Activated T-cell treated with anti-CD3 and anti-CD28 coated beads, Interleukin-2, amount 50 U/mL, for 24 hours (primary cell): ENCODE data around the gene TNIK.

Experiments used
- DNase-seq: peaks from one replicate; pipeline ENCODE4 v3.0.0-alpha.2; 2020
- H3K27ac Mint-ChIP-seq: 2 replicates; pipeline ENCODE4 v1.8.0; 2020; ENCODE audit warnings: mild to moderate bottlenecking, mixed read lengths
- H3K27me3 Mint-ChIP-seq: 2 replicates; pipeline ENCODE4 v1.8.0; 2020; ENCODE audit warnings: mixed read lengths
- H3K36me3 Mint-ChIP-seq: 2 replicates; pipeline ENCODE4 v1.8.0; 2020; ENCODE audit warnings: low read depth, mixed read lengths
- H3K4me1 Mint-ChIP-seq: 2 replicates; pipeline ENCODE4 v1.8.0; 2020; ENCODE audit warnings: low read depth, mixed read lengths
- H3K4me3 Mint-ChIP-seq: 2 replicates; pipeline ENCODE4 v1.8.0; 2020; ENCODE audit warnings: mild to moderate bottlenecking, moderate library complexity, mixed read lengths
- H3K9me3 Mint-ChIP-seq: 2 replicates; pipeline ENCODE4 v1.8.0; 2020; ENCODE audit warnings: mixed read lengths

TNIK gene

GRCh38 chr3:171178714-171179113 is 281.5 kb downstream of the TNIK start:
- Mint-ChIP-seq H3K27me3 (no peaks in the 10 kb centered on the region), H3K4me1 (peaks cover 45% of the 10 kb centered on the region), H3K9me3 (no peaks in the 10 kb centered on the region), H3K36me3 (peaks cover 46% of the 10 kb centered on the region), H3K4me3 (no peak overlapping the region), H3K27ac (peak overlapping the region; percentile 78)
- no peak for DNase-seq

GRCh38 chr3:171177553-171177952 is 282.7 kb downstream of the TNIK start:
- Mint-ChIP-seq H3K4me3 (no peak overlapping the region), H3K36me3 (peaks cover 47% of the 10 kb centered on the region), H3K27ac (no peak overlapping the region), H3K27me3 (no peaks in the 10 kb centered on the region), H3K4me1 (peaks cover 42% of the 10 kb centered on the region), H3K9me3 (no peaks in the 10 kb centered on the region)
- DNase-seq = no peak

- Mint-ChIP-seq H3K9me3 (no peaks in the 10 kb centered on the region), H3K4me3 (no peak overlapping the region), H3K4me1 (peaks cover 42% of the 10 kb centered on the region), H3K27me3 (no peaks in the 10 kb centered on the region), H3K27ac (no peak overlapping the region), H3K36me3 (peaks cover 51% of the 10 kb centered on the region)
- no peak for DNase-seq
These were observed 283.1 kb downstream of the TNIK start for GRCh38 chr3:171177056-171177455.

- no peak overlapping the region for H3K27ac Mint-ChIP-seq
- no peaks in the 10 kb centered on the region for H3K27me3 Mint-ChIP-seq
- no peaks in the 10 kb centered on the region for H3K9me3 Mint-ChIP-seq
- H3K36me3 Mint-ChIP-seq = peaks cover 57% of the 10 kb centered on the region
- no peak for DNase-seq
- peaks cover 42% of the 10 kb centered on the region for H3K4me1 Mint-ChIP-seq
- no peak overlapping the region for H3K4me3 Mint-ChIP-seq
These were observed 283.8 kb downstream of the TNIK start for GRCh38 chr3:171176244-171176933.

- no peaks in the 10 kb centered on the region for H3K9me3 Mint-ChIP-seq
- peaks cover 60% of the 10 kb centered on the region for H3K36me3 Mint-ChIP-seq
- no peaks in the 10 kb centered on the region for H3K27me3 Mint-ChIP-seq
- peaks cover 42% of the 10 kb centered on the region for H3K4me1 Mint-ChIP-seq
- no peak for DNase-seq
- H3K4me3 Mint-ChIP-seq = no peak overlapping the region
- no peak overlapping the region for H3K27ac Mint-ChIP-seq
These were observed 284.4 kb downstream of the TNIK start for GRCh38 chr3:171175741-171176234.

GRCh38 chr3:171173736-171174135 is 286.5 kb downstream of the TNIK start:
- H3K4me3 Mint-ChIP-seq = no peak overlapping the region
- H3K27ac Mint-ChIP-seq = no peak overlapping the region
- H3K4me1 Mint-ChIP-seq = peaks cover 30% of the 10 kb centered on the region
- H3K27me3 Mint-ChIP-seq = no peaks in the 10 kb centered on the region
- no peaks in the 10 kb centered on the region for H3K9me3 Mint-ChIP-seq
- DNase-seq = no peak
- peaks cover 64% of the 10 kb centered on the region for H3K36me3 Mint-ChIP-seq

- no peak overlapping the region for H3K4me3 Mint-ChIP-seq
- H3K36me3 Mint-ChIP-seq = peaks cover 67% of the 10 kb centered on the region
These were observed 288.1 kb downstream of the TNIK start for GRCh38 chr3:171172070-171172469.

GRCh38 chr3:171169866-171170265 is 290.3 kb downstream of the TNIK start:
- H3K36me3 Mint-ChIP-seq = peaks cover 71% of the 10 kb centered on the region
- peaks cover 3% of the 10 kb centered on the region for H3K9me3 Mint-ChIP-seq
- H3K27me3 Mint-ChIP-seq = no peaks in the 10 kb centered on the region
- no peak overlapping the region for H3K27ac Mint-ChIP-seq
- H3K4me3 Mint-ChIP-seq = no peak overlapping the region
- H3K4me1 Mint-ChIP-seq = peaks cover 29% of the 10 kb centered on the region
- DNase-seq = no peak

More at GRCh38 chr3:171172070-171172469, 288.1 kb downstream of the TNIK start:
- Mint-ChIP-seq H3K27me3 (no peaks in the 10 kb centered on the region), H3K27ac (no peak overlapping the region), H3K4me1 (peaks cover 21% of the 10 kb centered on the region), H3K9me3 (no peaks in the 10 kb centered on the region)
- no peak for DNase-seq

GRCh38 chr3:171169443-171169842 is 290.8 kb downstream of the TNIK start:
- Mint-ChIP-seq H3K4me1 (peaks cover 24% of the 10 kb centered on the region), H3K27me3 (no peaks in the 10 kb centered on the region), H3K36me3 (peaks cover 71% of the 10 kb centered on the region), H3K27ac (no peak overlapping the region), H3K9me3 (peaks cover 3% of the 10 kb centered on the region), H3K4me3 (no peak overlapping the region)
- DNase-seq = no peak

- Mint-ChIP-seq H3K4me3 (no peak overlapping the region), H3K9me3 (peaks cover 3% of the 10 kb centered on the region), H3K27ac (no peak overlapping the region), H3K4me1 (peaks cover 24% of the 10 kb centered on the region), H3K36me3 (peaks cover 77% of the 10 kb centered on the region), H3K27me3 (no peaks in the 10 kb centered on the region)
- no peak for DNase-seq
These were observed 291.7 kb downstream of the TNIK start for GRCh38 chr3:171168551-171168950.

- no peak overlapping the region for H3K27ac Mint-ChIP-seq
- H3K4me3 Mint-ChIP-seq = no peak overlapping the region
- no peak for DNase-seq
- H3K36me3 Mint-ChIP-seq = peaks cover 79% of the 10 kb centered on the region
- no peaks in the 10 kb centered on the region for H3K27me3 Mint-ChIP-seq
- H3K4me1 Mint-ChIP-seq = peaks cover 26% of the 10 kb centered on the region
- peaks cover 5% of the 10 kb centered on the region for H3K9me3 Mint-ChIP-seq
These were observed 292.1 kb downstream of the TNIK start for GRCh38 chr3:171168086-171168485.

- no peak for DNase-seq
- Mint-ChIP-seq H3K27me3 (no peaks in the 10 kb centered on the region), H3K4me1 (peaks cover 30% of the 10 kb centered on the region), H3K4me3 (peak overlapping the region; percentile 19), H3K27ac (peak overlapping the region; percentile 91), H3K36me3 (peaks cover 72% of the 10 kb centered on the region), H3K9me3 (peaks cover 8% of the 10 kb centered on the region)
These were observed 294.2 kb downstream of the TNIK start for GRCh38 chr3:171165983-171166382.

GRCh38 chr3:171165499-171165921 is 294.7 kb downstream of the TNIK start:
- Mint-ChIP-seq H3K4me1 (peaks cover 30% of the 10 kb centered on the region), H3K9me3 (peaks cover 8% of the 10 kb centered on the region), H3K4me3 (peak overlapping the region; percentile 19), H3K27me3 (no peaks in the 10 kb centered on the region), H3K27ac (peak overlapping the region; percentile 91), H3K36me3 (peaks cover 75% of the 10 kb centered on the region)
- DNase-seq = no peak

GRCh38 chr3:171164067-171164465 is 296.1 kb downstream of the TNIK start:
- DNase-seq = no peak
- H3K9me3 Mint-ChIP-seq = peaks cover 8% of the 10 kb centered on the region
- H3K4me3 Mint-ChIP-seq = no peak overlapping the region
- H3K27ac Mint-ChIP-seq = no peak overlapping the region
- H3K36me3 Mint-ChIP-seq = peaks cover 85% of the 10 kb centered on the region
- H3K4me1 Mint-ChIP-seq = peaks cover 30% of the 10 kb centered on the region
- no peaks in the 10 kb centered on the region for H3K27me3 Mint-ChIP-seq
